GM18499 (cell line): ENCODE data around the gene PTH2R.
"Not testable (repeated sequence)": the region's sequence is repeated elsewhere in the genome, so short reads cannot be mapped to it uniquely, and the experiment has no call there.

Experiments
- ATAC-seq: cut with Tn5 transposase; IDR thresholded peaks from one replicate; pipeline ENCODE4 v1.9.1; 2021; ENCODE audit warnings: moderate number of reproducible peaks; ENCODE audit not compliant: insufficient read depth, unreplicated experiment

Gene PTH2R

GRCh38 chr2:208406474-208407451, at the start of gene PTH2R:
Gene PTH2R (plus strand): TSS chr2:208406792. CDS start chr2:208407044, 252 bp downstream.
- ATAC-seq = no peak

GRCh38 chr2:208356846-208357574, 49.6 kb upstream of the PTH2R start:
- ATAC-seq = no peak

GRCh38 chr2:208358758-208359631, 47.6 kb upstream of the PTH2R start:
- no peak for ATAC-seq

DNA sequence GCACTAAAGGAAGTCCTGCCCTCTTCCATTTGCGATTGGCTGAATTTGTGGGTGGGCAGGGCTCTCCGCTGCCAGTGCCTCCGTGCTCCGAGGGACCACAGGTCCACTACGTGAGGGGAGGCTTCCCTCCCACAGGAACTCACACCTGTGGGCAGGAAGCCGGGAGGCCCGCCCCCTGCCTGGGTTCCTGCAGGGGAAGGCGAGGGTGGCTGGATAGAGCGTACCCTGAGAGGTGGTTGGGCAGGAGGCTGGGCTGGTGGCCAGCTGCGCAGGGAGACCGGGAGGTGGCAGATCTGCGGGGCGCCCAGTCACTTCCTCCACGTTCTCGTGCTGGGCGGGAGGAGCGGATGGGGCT, 47.0 kb upstream of the PTH2R start:
- no peak for ATAC-seq

- no peak for ATAC-seq
Measured at GRCh38 chr2:208360259-208361076, 46.1 kb upstream of the PTH2R start.

DNA sequence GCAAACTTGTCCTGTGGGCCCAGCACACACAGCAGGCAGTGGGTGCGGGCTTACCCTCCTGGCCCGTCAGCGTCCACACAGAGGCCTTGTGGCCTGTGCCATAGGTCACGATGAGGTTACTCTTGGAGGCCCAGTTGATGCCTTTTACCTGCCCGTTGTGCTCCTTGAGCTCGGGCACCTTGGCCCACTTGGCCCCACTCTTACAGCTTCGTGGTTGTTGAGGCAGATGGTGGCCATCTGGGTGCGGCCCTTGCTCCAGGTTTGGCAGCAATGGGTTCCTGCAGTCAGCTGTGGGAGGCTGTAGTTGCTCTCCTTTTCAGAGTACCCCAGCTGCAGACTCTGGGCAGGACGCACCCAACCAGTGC, 45.5 kb upstream of the PTH2R start:
- ATAC-seq = no peak

DNA sequence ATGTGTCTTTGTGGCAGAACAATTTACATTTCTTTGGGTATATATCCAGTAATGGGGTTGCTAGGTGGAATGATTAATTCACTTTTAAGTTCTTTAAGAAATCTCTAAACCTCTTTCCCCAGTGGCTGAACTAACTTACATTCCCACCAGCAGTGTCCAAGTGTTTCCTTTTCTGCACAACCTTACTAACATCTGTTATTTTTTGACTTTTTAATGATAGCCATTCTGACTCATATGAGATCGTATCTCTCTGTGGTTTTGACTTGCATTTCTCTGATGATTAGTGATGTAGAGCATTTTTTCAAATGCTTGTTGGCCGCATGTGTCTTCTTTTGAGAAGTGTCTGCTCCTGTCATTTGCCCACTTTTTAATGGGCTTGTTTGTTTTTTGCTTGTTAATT, 43.1 kb upstream of the PTH2R start:
- ATAC-seq = peak; percentile 49

- peak; percentile 72 for ATAC-seq
Measured at GRCh38 chr2:208366215-208367127, 40.1 kb upstream of the PTH2R start.

- ATAC-seq = no peak
Measured at GRCh38 chr2:208369091-208369490, 37.5 kb upstream of the PTH2R start.

DNA sequence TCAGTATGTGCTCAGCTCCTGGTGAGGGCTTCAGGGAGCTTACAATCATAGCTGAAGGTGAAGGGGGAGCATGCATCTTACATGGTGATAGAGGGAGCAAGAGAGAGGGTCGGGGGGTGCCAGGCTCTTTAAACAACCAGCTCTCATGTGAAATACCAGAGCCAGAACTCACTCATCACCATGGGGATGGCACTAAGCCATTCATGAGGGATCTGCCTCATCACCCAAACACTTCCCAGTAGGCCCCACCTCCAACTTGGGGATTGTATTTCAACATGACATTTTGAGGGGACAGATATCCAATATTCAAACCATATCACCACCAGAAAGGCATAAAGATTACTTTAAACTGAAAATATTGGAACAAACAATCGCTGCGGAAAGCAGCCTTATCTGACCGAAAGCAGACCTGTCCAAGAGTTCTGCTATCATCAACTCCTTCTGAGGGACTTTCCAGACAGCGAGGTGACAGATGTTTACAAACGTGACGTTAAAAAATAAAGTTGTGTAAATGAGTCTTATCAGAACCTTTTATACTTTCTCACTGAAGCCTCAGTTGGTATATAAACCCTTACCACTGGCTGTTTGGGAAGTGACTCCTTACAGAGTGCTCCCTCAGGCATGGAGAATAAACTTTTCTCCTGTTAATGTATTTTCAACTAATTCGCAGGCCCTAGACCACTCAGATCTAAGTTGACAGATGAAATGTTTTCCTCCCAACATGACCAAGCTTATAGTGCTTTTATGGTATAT, 35.5 kb upstream of the PTH2R start:
- no peak for ATAC-seq

- ATAC-seq = no peak
Measured at GRCh38 chr2:208371634-208371935, 35.0 kb upstream of the PTH2R start.

GRCh38 chr2:208373460-208374089, 33.0 kb upstream of the PTH2R start:
- ATAC-seq = no peak

GRCh38 chr2:208375491-208376068, 31.0 kb upstream of the PTH2R start:
- no peak for ATAC-seq

DNA sequence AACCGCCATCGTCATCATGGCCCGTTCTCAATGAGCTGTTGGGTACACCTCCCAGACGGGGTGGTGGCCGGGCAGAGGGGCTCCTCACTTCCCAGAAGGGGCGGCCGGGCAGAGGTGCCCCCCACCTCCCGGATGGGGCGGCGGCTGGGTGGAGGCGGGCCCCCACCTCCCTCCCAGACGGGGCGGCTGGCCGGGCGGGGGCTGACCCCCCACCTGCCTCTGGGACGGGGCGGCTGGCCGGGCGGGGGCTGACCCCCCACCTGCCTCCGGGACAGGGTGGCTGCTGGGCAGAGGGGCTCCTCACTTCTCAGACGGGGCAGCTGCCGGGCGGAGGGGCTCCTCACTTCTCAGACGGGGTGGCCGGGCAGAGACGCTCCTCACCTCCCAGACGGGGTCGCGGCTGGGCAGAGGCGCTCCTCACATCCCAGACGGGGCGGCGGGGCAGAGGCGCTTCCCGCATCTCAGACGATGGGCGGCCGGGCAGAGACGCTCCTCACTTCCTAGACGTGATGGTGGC, 29.2 kb upstream of the PTH2R start:
- ATAC-seq = not testable (repeated sequence)

GRCh38 chr2:208379192-208379591, 27.4 kb upstream of the PTH2R start:
- ATAC-seq = no peak

DNA sequence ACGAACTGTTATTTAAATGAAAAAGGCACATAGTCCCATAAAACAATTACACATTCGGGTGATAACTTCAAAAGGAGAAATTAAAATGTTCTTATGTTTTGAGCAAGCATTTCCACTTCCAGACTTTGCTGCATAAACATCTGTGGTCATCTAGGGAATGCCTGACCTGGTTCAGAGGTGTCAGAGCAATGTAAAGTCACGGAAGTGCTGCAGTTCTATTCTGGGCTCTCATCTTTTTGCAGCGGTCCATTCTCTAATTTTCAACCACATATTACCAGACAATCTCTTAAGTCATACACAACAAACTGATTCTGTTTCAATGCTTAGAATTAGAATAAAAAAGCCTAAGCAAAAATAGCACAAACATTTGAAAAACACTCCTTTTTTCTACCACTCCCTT, 22.0 kb upstream of the PTH2R start:
- no peak for ATAC-seq

DNA sequence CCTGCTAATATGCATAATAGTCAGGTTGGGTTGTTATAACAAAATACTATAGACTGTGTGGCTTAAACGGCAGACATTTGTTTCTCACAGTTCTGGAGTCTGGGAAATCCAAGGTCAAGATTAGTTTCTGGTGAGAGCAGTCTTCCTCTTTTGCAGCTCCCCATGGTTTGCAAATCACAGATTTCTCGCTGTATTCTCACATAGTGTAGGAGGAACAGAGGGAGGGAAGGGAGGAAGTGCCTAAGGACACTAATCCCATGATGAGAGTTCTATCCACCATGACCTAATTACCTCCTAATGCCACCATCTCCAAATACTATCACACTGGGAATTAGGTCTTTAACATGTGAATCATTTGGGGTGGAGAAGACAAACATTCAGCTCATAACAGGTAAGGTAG, 20.1 kb upstream of the PTH2R start:
- ATAC-seq = no peak
